ENCODE results near the gene MAMDC4. TPM values are rescaled to one million over a fixed set of nuclear protein-coding genes. Genes with fewer than 3 reads are reported as not detected.

MAMDC4 gene
- polyA plus RNA-seq, 3 donors, result 0.07 to 5.2 TPM; not detected in 1

DNA sequence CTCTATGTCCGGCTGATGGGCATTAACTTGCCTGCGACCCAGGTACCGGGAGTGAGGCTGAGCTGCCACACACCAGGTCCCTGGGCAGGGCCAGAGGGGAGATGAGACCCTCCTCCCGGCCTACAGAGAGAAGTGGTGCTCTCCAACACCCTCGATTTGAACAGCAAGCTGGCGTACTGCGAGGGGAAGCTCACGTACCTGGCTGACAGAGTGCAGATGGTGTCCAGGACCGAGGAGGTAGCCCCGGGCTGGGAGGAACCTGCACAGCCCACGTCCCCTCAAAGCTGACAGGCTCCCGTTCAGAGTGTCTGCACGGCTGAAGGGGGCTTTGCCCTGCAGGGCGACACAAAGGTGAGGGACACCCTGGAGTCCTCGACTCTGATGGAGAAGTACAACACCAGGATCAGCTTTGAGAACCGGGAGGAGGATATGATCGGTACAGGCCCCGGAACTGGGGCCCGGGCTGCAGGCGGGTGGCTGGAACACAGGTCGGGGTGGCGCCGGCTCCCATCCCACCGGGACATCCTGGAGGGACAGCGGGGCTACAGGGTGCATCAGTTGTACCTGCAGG, 45.4 kb upstream of the MAMDC4 start:
- H3K9ac ChIP-seq (ENCODE audit: insufficient read depth, low read length, poor library complexity, severe bottlenecking), result peak overlapping the region; percentile 81
- peaks cover 6 to 10% of the 10 kb centered on the region in 2 donors for H3K27me3 ChIP-seq (ENCODE audit: control insufficient read depth in 2 of 2, insufficient read depth in 2 of 2, low read length in 2 of 2)
- H3K36me3 ChIP-seq (replicated peaks in 1 of 2; ENCODE audit: control insufficient read depth in 1 of 2, insufficient read depth in 2 of 2, low read length in 2 of 2), result peaks cover 5% of the 10 kb centered on the region in 2 donors
- Mint-ChIP-seq H3K4me3 (peak overlapping the region; percentile 86 to 89), H3K4me1 (peaks cover 28% of the 10 kb centered on the region), H3K27me3 (ENCODE audit: low read depth in 3 of 3) (peaks cover 9 to 16% (median 11%) of the 10 kb centered on the region in 3 donors), H3K27ac (peak overlapping the region in 4 of 7 donors; percentile 30 to 80 (median 68)), H3K9me3 (peaks cover 0 to 3% (median 1%) of the 10 kb centered on the region in 7 donors), H3K36me3 (peaks cover 21 to 36% of the 10 kb centered on the region in 2 donors)
- peak overlapping the region; percentile 97 for H3K4me2 ChIP-seq (replicated peaks; ENCODE audit: extremely low read depth, low read length, poor library complexity, severe bottlenecking)
- TF ChIP-seq, protein P1, sequence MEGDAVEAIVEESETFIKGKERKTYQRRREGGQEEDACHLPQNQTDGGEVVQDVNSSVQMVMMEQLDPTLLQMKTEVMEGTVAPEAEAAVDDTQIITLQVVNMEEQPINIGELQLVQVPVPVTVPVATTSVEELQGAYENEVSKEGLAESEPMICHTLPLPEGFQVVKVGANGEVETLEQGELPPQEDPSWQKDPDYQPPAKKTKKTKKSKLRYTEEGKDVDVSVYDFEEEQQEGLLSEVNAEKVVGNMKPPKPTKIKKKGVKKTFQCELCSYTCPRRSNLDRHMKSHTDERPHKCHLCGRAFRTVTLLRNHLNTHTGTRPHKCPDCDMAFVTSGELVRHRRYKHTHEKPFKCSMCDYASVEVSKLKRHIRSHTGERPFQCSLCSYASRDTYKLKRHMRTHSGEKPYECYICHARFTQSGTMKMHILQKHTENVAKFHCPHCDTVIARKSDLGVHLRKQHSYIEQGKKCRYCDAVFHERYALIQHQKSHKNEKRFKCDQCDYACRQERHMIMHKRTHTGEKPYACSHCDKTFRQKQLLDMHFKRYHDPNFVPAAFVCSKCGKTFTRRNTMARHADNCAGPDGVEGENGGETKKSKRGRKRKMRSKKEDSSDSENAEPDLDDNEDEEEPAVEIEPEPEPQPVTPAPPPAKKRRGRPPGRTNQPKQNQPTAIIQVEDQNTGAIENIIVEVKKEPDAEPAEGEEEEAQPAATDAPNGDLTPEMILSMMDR (IDR thresholded peaks at IDR 0.05), result no peak
- 90% methylated on average over 24 of the region's 25 CpGs for WGBS (ENCODE audit: insufficient coverage)
- peaks cover 24% of the 10 kb centered on the region for H4K20me1 ChIP-seq (ENCODE audit: insufficient read depth, low read length)
- DNase-seq, result no peak
- H2AFZ ChIP-seq (ENCODE audit: insufficient read depth, low read depth, low read length, poor library complexity, severe bottlenecking), result peak overlapping the region; percentile 96
- H3K4me3 ChIP-seq (replicated peaks in 1 of 3; ENCODE audit: low read depth in 2 of 3, low read length in 3 of 3), result peak overlapping the region in 2 of 3 experiments; percentile 74 to 92
- intact Hi-C loops (cut with micrococcal nuclease), result loop anchor here (2.0 to 10.0 kb wide), 3 partner anchors 16 to 138 kb away; partner anchors contain the start of genes AJM1 (in 1 of the 2), C8G (in 1 of the 2), FBXW5 (in 1 of the 2) and TMEM141 (in 1 of the 2)
- no peaks in the 10 kb centered on the region for H3K9me3 ChIP-seq (replicated peaks in 1 of 2; ENCODE audit: control insufficient read depth in 1 of 2, insufficient read depth in 1 of 2, low read length in 2 of 2)
- H3K4me1 ChIP-seq (ENCODE audit: control insufficient read depth in 1 of 2, insufficient read depth in 2 of 2, low read length in 2 of 2), result peaks cover 21 to 35% of the 10 kb centered on the region in 2 donors
- H3K27ac ChIP-seq (ENCODE audit: low read depth in 1 of 2, low read length in 2 of 2), result peak overlapping the region; percentile 72 to 84
- peaks cover 38% of the 10 kb centered on the region for H3K79me2 ChIP-seq (ENCODE audit: insufficient read depth, low read length)

DNA sequence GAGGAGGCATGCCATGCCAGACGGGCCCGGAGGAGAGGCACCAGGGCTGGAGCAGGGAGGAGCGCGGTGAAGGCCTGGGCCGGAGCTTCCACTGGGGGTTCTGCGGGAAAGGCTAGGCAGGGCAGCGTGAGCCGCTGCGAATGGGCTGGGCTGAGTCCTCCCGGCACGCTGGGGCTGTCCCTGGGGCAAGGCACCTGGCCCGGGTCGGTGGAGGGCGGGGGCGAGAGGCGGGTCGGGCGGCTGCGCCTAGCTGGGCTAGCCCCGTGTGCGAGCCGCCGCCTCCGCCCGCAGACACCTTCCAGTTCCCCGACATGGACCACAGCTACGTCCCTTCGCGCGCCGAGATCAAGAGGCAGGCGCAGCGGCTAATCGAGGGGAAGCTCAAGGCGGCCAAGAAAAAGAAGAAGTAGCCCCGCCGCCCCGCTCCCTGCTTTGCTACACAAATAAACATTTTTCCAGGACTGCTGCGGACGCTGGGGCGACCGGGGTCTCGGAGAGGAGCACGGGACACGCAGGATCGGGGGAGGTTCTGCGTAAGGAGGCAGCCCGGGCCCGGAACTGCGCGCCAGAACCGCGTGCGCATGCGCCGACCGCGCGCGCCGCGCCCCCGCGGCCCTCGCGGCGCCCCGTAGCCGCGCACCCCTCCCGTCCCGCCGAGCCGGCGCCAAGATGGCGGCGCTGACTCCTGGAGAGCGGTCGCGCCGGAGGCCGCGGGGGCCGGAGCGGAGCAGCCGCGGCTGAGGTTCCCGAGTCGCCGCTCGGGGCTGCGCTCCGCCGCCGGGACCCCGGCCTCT, 44.7 kb upstream of the MAMDC4 start, which contains the start of gene RABL6:
TSS of gene RABL6 (plus strand) at position 668 of the 794 bp plus-strand sequence. CDS start 249 bp downstream, outside the sequence.
- Mint-ChIP-seq H3K36me3 (peaks cover 21 to 40% of the 10 kb centered on the region in 2 donors), H3K27ac (peak within 1 kb of the TSS; percentile 80 to 93 (median 88)), H3K4me3 (peak within 1 kb of the TSS; percentile 86 to 89), H3K4me1 (peaks cover 28% of the 10 kb centered on the region), H3K27me3 (ENCODE audit: low read depth in 3 of 3) (peaks cover 1 to 8% (median 3%) of the 10 kb centered on the region in 3 donors), H3K9me3 (peaks cover 0 to 3% (median 0%) of the 10 kb centered on the region in 7 donors)
- Histone ChIP-seq H4K20me1 (ENCODE audit: insufficient read depth, low read length) (peaks cover 29% of the 10 kb centered on the region), H3K4me2 (replicated peaks; ENCODE audit: extremely low read depth, low read length, poor library complexity, severe bottlenecking) (peak within 1 kb of the TSS; percentile 97), H3K9me3 (replicated peaks in 1 of 2; ENCODE audit: control insufficient read depth in 1 of 2, insufficient read depth in 1 of 2, low read length in 2 of 2) (no peaks in the 10 kb centered on the region), H3K36me3 (replicated peaks in 1 of 2; ENCODE audit: control insufficient read depth in 1 of 2, insufficient read depth in 2 of 2, low read length in 2 of 2) (peaks cover 5 to 6% of the 10 kb centered on the region in 2 donors), H3K4me3 (replicated peaks in 1 of 3; ENCODE audit: low read depth in 2 of 3, low read length in 3 of 3) (peak within 1 kb of the TSS; percentile 74 to 92 (median 87)), H3K79me2 (ENCODE audit: insufficient read depth, low read length) (peaks cover 45% of the 10 kb centered on the region), H3K9ac (ENCODE audit: insufficient read depth, low read length, poor library complexity, severe bottlenecking) (peak within 1 kb of the TSS; percentile 81), H2AFZ (ENCODE audit: insufficient read depth, low read depth, low read length, poor library complexity, severe bottlenecking) (peak within 1 kb of the TSS; percentile 96), H3K27ac (ENCODE audit: low read depth in 1 of 2, low read length in 2 of 2) (peak within 1 kb of the TSS; percentile 72 to 84), H3K4me1 (ENCODE audit: control insufficient read depth in 1 of 2, insufficient read depth in 2 of 2, low read length in 2 of 2) (peaks cover 21 to 35% of the 10 kb centered on the region in 2 donors), H3K27me3 (ENCODE audit: control insufficient read depth in 2 of 2, insufficient read depth in 2 of 2, low read length in 2 of 2) (peaks cover 0 to 2% of the 10 kb centered on the region in 2 donors)
- intact Hi-C loops (cut with micrococcal nuclease), result loop anchor here (2.0 to 10.0 kb wide), 3 partner anchors 17 to 137 kb away; partner anchors contain the start of genes AJM1 (in 1 of the 2), C8G (in 1 of the 2), FBXW5 (in 1 of the 2) and TMEM141 (in 1 of the 2)
- peak; percentile 61 to 75 (median 67) for DNase-seq
- 1% methylated on average over 89 of the region's 96 CpGs for WGBS (ENCODE audit: insufficient coverage)
- TF ChIP-seq, protein P1 (IDR thresholded peaks at IDR 0.05), result no peak

All from CD14-positive monocyte (primary cell).